NCI-H526 (cell line): ENCODE results near the gene COL25A1.
"Not testable (repeated sequence)": the region's sequence is repeated elsewhere in the genome, so short reads cannot be mapped to it uniquely, and the experiment has no call there.

Experiments used
- DNase-seq, 2 experiments: peaks; one replicate each; lab custom pipeline; 2025; lab: John Stamatoyannopoulos, UW

The COL25A1 gene

DNA sequence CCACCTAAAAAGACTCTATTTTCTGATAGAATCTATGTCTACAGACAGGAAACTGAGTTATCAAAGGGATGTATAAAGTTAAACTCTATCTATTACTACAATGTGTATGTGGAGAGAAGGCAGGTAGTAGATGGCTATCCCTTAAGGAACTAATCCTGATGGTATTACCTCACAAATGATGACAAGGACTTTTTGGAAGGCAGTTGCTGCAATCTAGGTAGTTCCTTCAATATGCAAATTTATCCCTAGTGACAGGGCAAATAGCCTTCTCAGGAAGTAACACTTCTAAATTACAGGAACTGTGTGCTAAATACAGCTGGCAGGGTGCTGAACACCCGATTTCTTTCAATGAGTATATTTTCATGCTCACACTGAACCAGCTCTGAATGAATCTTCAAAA, 177.4 kb downstream of the COL25A1 start:
- no peak for DNase-seq

DNA sequence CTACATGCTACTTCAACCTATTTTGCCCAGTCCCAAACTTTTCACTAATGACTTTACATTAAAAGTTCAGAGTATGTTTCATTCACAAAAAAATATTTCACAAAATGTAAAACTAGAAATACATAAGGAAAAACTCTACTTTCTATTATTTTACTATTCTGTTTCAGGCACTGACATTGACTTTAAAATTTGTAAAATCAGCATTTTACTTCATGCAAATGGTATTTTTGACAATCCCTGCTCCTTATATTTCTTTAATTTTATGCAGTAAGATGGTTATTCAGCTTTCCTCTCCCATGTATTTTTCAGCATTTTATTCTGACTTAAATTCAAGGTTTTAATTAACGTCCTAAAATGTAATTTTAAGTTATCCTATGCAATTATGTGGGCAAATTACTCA, 178.5 kb downstream of the COL25A1 start:
- DNase-seq = no peak

DNA sequence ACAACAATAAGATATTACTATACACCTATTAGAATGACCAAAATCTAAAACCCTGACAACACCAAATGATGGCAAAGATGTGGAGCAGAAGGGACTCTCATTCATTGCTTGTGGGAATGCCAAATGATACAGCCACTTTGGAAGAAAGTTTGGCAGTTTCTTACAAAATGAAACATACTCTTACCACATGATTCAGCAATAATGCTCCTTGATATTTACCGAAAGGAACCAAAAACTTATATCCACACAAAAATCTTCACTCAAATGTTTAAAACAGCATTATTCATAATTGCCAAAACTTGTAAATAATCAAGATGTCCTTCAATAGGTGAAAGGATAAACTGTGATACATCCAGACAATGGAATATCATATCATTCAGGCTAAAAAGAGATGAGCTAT, 180.9 kb downstream of the COL25A1 start:
- no peak for DNase-seq

DNA sequence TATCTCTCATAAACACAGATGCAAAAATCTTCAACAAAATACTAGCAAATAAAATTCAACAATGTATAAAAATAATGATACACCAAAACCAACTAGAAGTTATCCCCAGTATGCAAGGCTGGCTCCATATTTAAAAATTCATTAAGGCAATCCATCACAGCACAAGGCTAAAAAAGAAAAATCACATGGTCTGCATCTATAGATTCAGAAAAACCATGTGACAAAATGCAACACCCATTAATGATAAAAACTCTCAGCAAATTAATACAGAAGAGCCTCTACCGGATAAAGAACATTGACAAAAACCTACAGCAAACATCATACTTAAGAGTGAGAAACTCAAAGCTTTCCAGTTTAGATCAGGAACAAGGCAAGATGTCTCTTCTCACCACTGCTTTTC, 182.6 kb downstream of the COL25A1 start:
- no peak for DNase-seq

DNA sequence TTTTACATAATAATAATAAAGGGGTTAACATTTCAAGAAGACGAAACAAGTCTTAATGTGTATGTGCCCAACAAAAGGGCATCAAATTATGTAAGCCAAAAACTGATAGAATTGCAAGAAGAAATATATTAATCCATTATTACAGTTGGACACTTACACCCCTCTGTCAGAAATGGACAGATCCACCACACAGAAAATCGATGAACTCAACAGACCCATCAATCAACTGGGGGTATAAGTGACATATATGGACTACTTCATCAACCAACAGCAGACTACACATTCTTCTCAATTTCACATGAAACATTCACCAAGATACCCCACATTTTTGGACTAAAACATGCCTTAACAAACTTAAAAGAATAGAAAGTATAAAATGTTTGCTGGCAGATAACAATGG, 183.8 kb downstream of the COL25A1 start:
- no peak for DNase-seq

DNA sequence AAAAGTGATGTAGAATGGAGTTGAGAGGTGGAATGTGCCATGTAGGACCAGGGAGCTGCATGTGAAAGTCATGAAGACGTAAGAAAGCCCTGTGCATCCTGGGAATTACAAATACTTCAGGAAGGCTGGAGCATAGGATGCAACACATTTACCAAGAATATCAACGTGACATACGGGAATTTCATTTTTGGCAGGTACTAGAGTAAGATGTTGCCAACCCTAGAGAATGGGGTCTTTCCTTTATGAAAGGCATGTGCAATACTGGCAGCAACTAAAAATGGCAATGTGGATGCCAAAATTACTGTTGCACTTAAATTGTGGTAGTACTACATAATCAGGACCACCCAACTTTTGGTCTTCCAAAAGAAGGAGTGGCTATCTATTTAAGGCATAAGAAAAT, 188.0 kb downstream of the COL25A1 start:
- DNase-seq = no peak

DNA sequence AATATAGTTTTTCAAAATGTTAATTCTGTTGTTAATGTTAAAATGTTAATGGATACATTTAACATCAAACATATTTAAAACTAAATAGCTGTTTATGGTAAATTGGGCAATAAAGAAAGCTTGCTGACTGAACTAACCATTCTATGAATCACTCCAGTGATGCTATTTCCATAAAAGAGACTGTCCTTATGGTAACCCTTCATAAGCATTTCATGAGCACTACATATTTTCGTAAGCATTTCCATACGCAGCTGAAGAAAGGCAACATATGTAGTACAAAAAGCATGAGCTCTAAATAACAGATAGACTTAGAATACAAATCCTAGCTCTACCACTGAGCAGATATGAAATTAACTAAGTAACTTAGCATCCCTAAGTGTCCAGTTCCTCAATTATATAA, 188.9 kb downstream of the COL25A1 start:
- DNase-seq = no peak

DNA sequence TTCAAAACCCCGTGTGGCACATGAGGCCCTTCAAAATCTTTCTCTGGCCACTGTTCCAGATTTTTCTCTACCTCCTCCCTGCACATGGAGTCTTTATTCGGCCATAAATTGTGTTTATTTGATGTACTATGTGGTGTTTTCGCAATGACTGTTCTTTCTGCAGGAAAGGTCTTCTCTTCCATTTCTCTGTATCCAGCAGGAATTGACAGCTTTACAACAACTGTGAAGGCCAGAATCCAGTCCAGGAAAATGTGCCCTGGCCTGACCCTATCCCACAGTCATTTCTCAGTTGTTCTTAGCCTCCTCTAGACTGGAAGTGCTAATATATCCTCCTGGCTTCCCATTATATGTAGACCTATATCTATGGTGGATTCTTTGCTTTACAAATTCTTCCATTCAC, 191.4 kb downstream of the COL25A1 start:
- DNase-seq = no peak

DNA sequence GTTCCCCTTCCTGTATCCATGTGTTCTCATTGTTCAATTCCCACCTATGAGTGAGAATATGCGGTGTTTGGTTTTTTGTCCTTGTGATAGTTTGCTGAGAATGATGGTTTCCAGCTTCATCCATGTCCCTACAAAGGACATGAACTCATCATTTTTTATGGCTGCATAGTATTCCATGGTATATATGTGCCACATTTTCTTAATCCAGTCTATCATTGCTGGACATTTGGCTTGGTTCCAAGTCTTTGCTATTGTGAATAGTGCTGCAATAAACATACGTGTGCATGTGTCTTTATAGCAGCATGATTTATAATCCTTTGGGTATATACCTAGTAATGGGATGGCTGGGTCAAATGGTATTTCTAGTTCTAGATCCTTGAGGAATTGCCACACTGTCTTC, 194.2 kb downstream of the COL25A1 start:
- not testable (repeated sequence) for DNase-seq

DNA sequence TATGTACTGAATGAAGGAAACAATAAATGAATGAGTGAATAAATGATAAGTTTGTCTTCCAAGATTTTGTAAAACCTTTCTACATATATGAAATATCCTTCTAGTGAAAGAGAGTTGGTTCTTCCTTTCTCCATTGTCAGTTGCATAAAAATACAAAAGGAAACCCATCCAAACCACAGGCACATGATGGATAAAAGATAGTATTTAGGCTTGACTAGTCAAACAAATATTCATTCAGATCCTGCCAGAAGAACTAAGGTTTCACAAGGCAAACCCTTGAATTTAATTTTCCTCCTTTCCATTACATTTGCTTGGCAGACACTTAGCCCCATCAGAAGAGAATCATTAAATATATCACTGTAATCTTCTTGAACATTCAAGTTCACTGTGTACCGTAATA, 208.4 kb downstream of the COL25A1 start:
- DNase-seq = no peak

DNA sequence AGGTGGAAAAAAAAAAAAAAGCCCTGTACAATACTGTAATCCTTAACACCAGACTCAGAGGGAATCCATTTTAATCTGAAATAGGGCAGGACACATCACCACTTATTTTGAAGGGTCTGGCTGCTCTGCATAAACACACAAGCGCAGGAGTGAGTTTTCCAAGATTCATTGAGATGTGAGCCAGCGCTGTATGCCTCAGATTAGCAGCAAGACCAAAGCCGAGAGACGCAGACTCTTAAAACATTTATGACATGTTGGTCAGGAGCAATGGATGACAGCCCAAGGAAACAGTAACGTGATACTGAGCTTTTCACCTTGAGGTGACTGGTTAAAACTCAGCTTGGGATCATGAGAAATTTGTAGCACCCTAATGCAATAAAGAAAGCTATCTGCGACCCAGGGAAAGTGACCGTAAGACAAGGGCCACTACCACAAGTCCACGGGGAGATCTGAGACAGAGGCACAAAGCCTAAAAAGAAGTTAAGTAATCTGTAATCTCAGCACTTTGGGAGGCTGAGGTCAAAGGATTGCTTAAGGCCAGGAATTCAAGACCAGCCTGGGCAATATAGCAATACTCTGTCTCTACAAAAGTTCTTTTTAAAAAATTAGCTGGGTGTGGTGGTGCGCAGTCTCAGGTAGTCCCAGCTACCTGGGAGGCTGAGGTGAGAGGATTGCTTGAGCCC, 210.6 kb downstream of the COL25A1 start:
- no peak for DNase-seq

DNA sequence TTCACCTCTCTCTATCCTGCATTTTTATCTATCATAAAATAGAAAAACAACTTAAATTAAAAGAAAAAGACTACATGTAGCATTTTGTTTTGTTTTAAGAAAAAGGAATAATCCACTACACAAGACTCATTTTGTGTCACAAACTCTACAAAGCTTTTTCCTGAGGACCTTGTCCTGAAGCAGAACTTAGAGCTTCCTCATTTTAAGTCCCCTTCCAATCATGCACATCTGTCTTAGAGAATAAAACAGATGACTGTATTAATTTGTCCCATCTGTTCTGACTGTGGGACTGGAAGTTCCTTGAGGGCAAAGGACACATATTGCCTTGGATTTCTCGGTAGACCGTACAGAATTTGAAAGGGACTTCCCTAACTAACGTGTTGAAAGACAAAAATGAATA, 218.5 kb downstream of the COL25A1 start:
- DNase-seq = no peak

DNA sequence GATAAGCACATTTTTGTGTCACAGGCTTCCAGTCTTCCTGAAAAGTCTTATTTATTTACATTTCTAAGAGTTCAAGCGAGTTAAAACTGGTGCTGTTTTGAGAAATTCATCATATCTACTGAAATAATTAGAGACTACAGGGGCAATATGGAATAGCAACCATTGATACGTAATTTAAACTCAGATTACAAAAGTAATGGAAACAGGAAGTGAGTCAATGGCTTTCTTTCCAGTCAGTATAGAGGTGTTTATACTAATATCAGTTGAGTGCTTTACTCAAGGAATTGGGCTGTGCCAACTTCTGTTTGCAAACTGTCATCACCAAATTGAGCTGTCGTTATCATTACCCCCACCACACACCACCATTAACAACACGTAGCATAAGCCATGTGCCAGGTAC, 222.7 kb downstream of the COL25A1 start:
- DNase-seq = no peak

DNA sequence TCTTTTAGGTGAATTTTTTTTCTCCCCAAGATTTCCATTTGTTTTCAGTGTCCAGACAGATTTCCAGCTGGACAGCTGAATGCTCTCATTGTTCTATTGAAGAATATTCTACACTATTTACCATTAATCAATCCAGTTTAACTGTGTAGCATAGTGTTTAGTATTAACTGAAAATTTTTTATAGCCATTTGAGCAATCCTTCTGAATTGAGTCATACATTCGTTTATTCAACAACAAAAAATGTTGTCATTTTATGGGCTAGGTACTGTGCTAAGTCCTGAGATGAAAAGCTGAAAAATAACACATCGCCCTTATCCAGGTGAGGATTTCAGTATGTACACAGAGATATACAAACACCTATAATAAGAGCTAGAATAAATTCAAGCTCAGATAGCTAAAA, 223.3 kb downstream of the COL25A1 start:
- DNase-seq = no peak

DNA sequence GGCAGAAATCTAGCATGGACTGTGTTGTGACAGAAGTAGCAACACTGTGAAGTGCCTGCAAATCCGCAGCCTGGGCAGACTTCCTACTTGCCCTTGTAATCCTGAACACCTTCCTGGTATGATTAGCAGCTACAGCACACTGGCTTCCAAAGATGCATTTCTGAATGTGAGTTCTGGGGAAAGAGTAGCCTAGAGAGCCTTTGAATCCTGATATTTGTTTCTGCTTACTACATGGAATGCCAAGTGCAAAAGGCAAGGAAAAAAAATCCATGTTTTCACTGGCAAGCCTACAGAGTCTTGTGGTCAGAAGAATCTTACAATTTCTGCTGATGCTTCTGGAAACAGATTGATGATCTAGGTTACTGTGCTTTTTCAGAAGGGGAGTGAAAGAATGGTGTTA, 223.7 kb downstream of the COL25A1 start:
- no peak for DNase-seq

DNA sequence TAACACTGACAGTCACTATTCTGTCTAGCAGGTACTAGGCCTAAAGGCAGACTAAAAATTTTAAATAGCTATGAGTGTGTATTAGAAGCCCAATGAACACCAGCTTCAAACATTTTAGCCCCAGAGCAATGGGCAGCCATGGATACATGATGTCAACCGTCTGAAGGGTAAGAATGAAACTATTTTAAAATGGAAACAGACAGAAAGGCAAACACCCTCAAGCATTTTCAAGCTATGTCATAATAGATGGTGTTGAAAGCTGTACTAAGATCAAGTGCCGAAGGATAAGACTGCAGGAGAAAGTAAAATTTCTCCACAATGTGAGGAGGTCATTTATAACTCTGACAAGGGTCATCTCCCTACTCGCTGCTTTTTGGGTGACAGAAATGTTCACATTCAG, 225.0 kb downstream of the COL25A1 start:
- DNase-seq = no peak

DNA sequence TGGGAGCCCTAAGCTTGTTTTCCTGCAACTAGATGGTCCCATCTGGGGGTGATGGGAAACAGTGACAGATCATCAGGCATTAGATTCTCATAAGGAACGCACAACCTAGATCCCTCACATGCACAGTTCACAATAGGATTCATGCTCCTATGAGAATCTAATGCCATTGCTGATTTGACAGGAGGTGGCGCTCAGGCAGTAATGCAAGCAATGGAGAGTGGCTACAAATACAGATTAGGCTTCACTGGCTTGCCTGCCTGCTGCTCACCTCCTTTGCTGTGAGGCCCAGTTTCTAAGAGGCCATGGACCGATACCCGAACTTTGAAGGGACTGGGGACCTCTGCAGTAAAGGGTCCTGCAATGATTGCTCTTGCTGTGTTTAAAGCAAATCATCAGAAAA, 225.7 kb downstream of the COL25A1 start:
- DNase-seq = not testable (repeated sequence)

DNA sequence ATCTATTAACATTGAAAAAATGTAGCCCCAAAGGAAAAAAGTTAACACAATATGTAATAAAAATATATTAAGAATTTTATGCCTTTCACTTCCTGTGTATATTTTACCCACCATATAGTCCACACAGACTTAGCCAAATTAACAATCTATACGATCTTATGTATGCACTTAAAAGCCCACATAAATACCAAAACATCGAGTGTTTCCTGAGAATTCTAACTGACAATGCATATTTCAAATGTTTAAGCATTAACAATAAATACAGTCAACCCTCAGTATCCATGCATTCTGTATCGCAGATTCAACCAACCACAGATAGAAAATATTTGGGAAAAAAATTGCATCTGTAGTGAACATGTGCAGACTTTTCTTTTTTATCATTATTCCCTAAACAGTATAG, 226.8 kb downstream of the COL25A1 start:
- DNase-seq = no peak

DNA sequence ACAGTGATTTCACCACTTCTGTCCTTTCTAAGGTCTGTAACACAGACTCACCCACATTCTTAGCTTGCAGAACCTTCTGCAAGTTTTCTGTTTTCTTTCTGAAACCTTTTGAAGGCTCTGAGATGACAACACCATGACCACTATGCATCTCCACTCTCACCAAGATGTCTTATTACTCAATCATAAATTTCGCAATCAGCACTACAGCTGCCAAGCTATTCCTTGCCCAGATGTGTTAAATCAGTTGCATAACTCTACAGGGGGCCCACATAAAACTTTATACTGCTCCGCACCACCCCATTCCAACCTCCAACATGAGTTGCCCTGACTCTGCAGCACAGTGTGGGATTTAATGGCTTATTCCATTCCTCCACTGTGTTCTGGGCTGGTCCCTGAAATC, 229.9 kb downstream of the COL25A1 start:
- DNase-seq = no peak

DNA sequence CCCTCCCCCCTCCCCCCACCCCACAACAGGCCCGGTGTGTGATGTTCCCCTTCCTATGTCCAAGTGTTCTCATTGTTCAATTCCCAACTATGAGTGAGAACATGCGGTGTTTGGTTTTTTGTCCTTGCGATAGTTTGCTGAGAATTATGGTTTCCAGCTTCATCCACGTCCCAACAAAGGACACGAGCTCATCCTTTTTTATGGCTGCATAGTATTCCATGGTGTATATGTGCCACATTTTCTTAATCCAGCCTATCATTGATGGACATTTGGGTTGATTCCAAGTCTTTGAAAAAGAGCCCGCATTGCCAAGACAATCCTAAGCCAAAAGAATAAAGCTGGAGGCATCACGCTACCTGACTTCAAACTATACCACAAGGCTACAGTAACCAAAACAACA, 231.8 kb downstream of the COL25A1 start:
- DNase-seq = not testable (repeated sequence)

DNA sequence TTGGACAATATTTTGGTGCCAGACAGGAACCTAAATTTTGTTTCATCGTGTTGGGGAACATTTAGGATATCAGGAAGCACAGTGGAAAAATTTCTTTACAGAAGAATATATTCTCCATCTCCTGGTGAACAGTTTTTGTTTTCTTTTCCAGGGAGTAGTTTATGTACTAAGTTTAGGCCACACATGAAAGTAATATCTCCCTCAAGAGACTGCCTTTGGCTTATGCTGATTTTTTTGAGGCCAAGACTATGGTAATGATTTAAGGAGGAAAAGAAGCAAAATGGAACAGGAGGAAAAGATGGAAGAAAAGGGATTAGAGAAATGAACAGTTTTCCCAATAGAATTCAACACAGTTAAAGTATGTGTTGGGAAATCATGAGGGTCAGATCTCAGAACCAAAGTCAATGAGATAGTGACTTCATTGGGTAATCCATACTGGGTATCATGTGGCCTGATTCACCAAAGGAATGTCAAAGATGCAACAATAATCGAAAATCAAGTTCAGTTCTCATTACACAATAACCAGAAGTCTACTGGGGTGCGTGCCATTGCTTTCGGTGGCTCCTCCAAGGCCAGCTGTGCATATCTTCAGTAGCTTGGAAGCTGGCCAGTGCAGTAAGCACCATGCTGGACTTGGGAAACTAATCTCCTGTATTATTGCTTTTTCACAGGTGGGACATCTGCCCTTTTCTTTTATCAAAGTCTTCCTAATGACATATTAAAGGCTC, 234.8 kb downstream of the COL25A1 start:
- no peak for DNase-seq

DNA sequence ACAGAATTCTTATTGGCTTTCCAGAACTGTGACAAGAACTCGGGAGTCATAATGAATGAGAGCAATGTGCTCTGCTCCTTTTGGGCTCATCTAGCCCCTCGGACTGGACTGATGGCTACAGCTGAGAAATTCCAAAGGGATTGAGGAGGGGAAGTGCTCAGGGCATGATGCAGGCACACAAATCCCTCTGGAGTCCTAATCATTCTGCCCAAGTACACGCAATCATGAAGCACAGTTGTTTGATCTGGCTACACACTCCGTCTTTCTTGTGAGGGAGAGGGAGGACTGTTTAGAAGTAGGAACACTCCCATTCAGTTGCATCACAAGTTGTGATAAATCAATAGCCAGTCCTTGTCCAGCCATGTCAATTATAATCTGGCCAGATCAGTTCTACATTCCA, 237.5 kb downstream of the COL25A1 start:
- DNase-seq = no peak

DNA sequence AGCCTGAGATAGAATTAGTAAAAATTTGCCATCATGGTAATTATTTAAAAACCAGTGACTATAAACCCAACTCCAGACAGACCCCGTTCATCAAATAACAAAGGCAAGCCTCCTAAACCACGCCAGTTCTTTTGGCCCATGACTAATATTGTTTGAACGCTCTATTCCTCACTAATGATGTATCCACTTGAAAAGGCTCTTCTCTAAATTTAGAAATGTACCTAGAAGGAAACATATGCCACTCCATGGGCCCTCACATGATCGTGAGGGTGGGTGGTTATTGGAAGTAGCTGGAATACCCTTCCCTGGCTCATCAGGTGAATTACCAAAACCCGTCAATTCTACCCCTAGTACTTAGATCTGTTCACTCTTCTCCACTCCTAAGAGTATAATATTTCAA, 249.2 kb downstream of the COL25A1 start:
- DNase-seq = no peak

DNA sequence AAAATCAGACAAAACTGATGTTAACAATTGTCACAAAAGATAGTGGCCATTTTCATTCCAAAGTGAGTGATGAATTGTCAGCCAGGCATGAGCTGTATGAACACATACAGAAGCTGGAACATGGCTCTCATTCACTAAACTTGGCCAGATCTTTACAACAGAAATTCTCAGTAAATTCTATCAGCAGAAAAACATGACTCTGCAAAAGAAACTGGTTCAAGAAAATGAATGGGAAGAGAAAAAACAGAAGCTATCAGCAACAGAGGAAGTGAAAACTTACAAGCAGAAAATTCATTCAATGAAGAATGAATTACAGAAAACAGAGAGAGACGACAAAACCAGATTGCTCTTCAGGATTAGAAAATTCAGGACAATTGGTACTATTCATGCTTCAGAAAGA, 249.6 kb downstream of the COL25A1 start:
- no peak for DNase-seq
